PFSK-1 (cell line): ENCODE measurements around the gene BTC.

Experiments
- FOXP2 ChIP-seq: optimal IDR thresholded peaks from 2 replicates; pipeline ENCODE3; 2011; ENCODE audit warnings: borderline replicate concordance, control low read depth, inconsistent platforms; ENCODE audit not compliant: insufficient read depth; ENCODE audit errors: extremely low read length, extremely low read depth
- POLR2AphosphoS5 ChIP-seq: IDR thresholded peaks from 2 replicates; pipeline ENCODE4 v1.6.1; 2012; ENCODE audit warnings: low read depth, mild to moderate bottlenecking, control low read depth, low read length, moderate library complexity
- REST ChIP-seq, 2 experiments: IDR thresholded peaks; 2 replicates each; pipeline versions ENCODE4 v1.6.1 to v1.8.0; 2011 to 2012; ENCODE audit warnings: low read depth in 2 of 2, low read length in 2 of 2, control low read depth in 1 of 2, inconsistent platforms in 1 of 2, mild to moderate bottlenecking in 1 of 2, moderate library complexity in 1 of 2; ENCODE audit not compliant: insufficient read depth in 1 of 2
- SIN3A ChIP-seq: IDR thresholded peaks from 2 replicates; pipeline ENCODE4 v1.6.1; 2012; ENCODE audit warnings: mild to moderate bottlenecking, low read length, moderate library complexity, borderline replicate concordance; ENCODE audit not compliant: insufficient read depth
- TAF1 ChIP-seq: IDR thresholded peaks from 2 replicates; pipeline ENCODE4 v1.6.1; 2012; ENCODE audit warnings: low read length, control low read depth, borderline replicate concordance; ENCODE audit not compliant: insufficient read depth

Gene BTC

GRCh38 chr4:74823194-74823593 is 28.9 kb upstream of the BTC start:
- TF ChIP-seq POLR2AphosphoS5 = no peak
- no peak for TF ChIP-seq SIN3A
- TF ChIP-seq FOXP2 = no peak
- no peak for TF ChIP-seq TAF1
- no peak for TF ChIP-seq REST (IDR thresholded peaks at IDR 0.05; ENCODE audit: insufficient read depth in 1 of 2, low read depth in 2 of 2, low read length in 2 of 2)

GRCh38 chr4:74822603-74823002 is 28.3 kb upstream of the BTC start:
- TF ChIP-seq TAF1 = no peak
- no peak for TF ChIP-seq SIN3A
- TF ChIP-seq FOXP2 = no peak
- no peak for TF ChIP-seq POLR2AphosphoS5
- no peak for TF ChIP-seq REST (IDR thresholded peaks at IDR 0.05; ENCODE audit: insufficient read depth in 1 of 2, low read depth in 2 of 2, low read length in 2 of 2)

GRCh38 chr4:74821541-74821940 is 27.2 kb upstream of the BTC start:
- TF ChIP-seq FOXP2 (no peak), REST (IDR thresholded peaks at IDR 0.05; ENCODE audit: insufficient read depth in 1 of 2, low read depth in 2 of 2, low read length in 2 of 2) (no peak)

GRCh38 chr4:74814052-74814451 is 19.7 kb upstream of the BTC start:
- no peak for TF ChIP-seq TAF1
- no peak for TF ChIP-seq REST (IDR thresholded peaks at IDR 0.05; ENCODE audit: insufficient read depth in 1 of 2, low read depth in 2 of 2, low read length in 2 of 2)
- no peak for TF ChIP-seq POLR2AphosphoS5
- no peak for TF ChIP-seq SIN3A
- no peak for TF ChIP-seq FOXP2

GRCh38 chr4:74805601-74806000 is 11.3 kb upstream of the BTC start:
- TF ChIP-seq TAF1 (no peak), POLR2AphosphoS5 (no peak), FOXP2 (no peak), SIN3A (no peak), REST (IDR thresholded peaks at IDR 0.05; ENCODE audit: insufficient read depth in 1 of 2, low read depth in 2 of 2, low read length in 2 of 2) (no peak)
